B cell (primary cell): Measurements from ENCODE around the gene ADCY2.

Source experiments
- CTCF ChIP-seq: fragments of 200-600 bp; IDR thresholded peaks from one replicate; pipeline ENCODE4 v1.8.0; 2022; ENCODE audit warnings: antibody characterized with exemption, mild to moderate bottlenecking
- EZH2 ChIP-seq: IDR thresholded peaks from 2 replicates; pipeline ENCODE4 v1.6.1; 2012; ENCODE audit warnings: borderline replicate concordance, low read depth, mild to moderate bottlenecking, moderate library complexity, low read length; ENCODE audit not compliant: insufficient read depth, poor library complexity, severe bottlenecking

GRCh38 chr5:7348168-7348854 is 47.6 kb upstream of the ADCY2 start:
- no peak for TF ChIP-seq CTCF
- TF ChIP-seq EZH2, result no peak
